Panc1 (cell line): ENCODE data around the gene TGFB2.

ENCODE experiments used
- CTCF ChIP-seq: fragments of 450-650 bp; IDR thresholded peaks from 2 replicates; pipeline ENCODE4 v1.5.1; 2017; ENCODE audit warnings: mild to moderate bottlenecking
- POLR2AphosphoS5 ChIP-seq: IDR thresholded peaks from 2 replicates; pipeline ENCODE4 v1.6.1; 2012; ENCODE audit warnings: mild to moderate bottlenecking, low read depth, low read length, moderate library complexity
- REST ChIP-seq, 2 experiments: IDR thresholded peaks; 2 replicates each; pipeline ENCODE4 v1.6.1; 2011 to 2012; ENCODE audit warnings: low read depth in 2 of 2, control low read depth in 1 of 2, low read length in 1 of 2, mild to moderate bottlenecking in 1 of 2, moderate library complexity in 1 of 2; ENCODE audit not compliant: insufficient read depth in 1 of 2

GRCh38 chr1:218480137-218480536 is 135.0 kb downstream of the TGFB2 start:
- TF ChIP-seq POLR2AphosphoS5 (no peak), CTCF (no peak), REST (IDR thresholded peaks at IDR 0.05; ENCODE audit: insufficient read depth in 1 of 2, low read depth in 2 of 2, low read length in 1 of 2) (no peak)
